Gastroesophageal sphincter (tissue), 3 donors: ENCODE data around the gene TARS1.

Experiments
- CTCF ChIP-seq, 4 experiments: fragments of 200-600 bp in 2 of 4; fragments of 450-650 bp in 2 of 4; sonication (generic) in 1 of 4; IDR thresholded peaks; one replicate each; pipeline ENCODE4 v1.5.1; 2017 to 2019; ENCODE audit warnings: antibody characterized with exemption in 4 of 4, mild to moderate bottlenecking in 2 of 4, moderate library complexity in 2 of 4
- EP300 ChIP-seq: sonication (generic); formaldehyde crosslinking; IDR thresholded peaks from one replicate; pipeline ENCODE4 v1.6.1; 2017; ENCODE audit warnings: antibody characterized with exemption, mild to moderate bottlenecking
- POLR2A ChIP-seq, 2 donors: fragments of 450-650 bp; IDR thresholded peaks; one replicate each; pipeline ENCODE4 v1.6.1; 2017; ENCODE audit warnings: antibody characterized with exemption in 2 of 2, mild to moderate bottlenecking in 2 of 2, moderate library complexity in 1 of 2
- POLR2AphosphoS5 ChIP-seq: sonication (generic); formaldehyde crosslinking; IDR thresholded peaks from one replicate; pipeline ENCODE4 v1.6.1; 2017; ENCODE audit warnings: antibody characterized with exemption

GRCh38 chr5:33460210-33460609, 19.4 kb downstream of the TARS1 start:
- no peak for TF ChIP-seq POLR2AphosphoS5
- TF ChIP-seq CTCF (IDR thresholded peaks at IDR 0.05): no peak
- TF ChIP-seq POLR2A (IDR thresholded peaks at IDR 0.05): no peak
- no peak for TF ChIP-seq EP300
